GM10266 (cell line): ENCODE data around the gene DNAAF3.
"Not testable (repeated sequence)": the region's sequence is repeated elsewhere in the genome, so short reads cannot be mapped to it uniquely, and the experiment has no call there.

Experiments used
- DNase-seq: peaks from one replicate; pipeline ENCODE4 v3.0.0; 2012; ENCODE audit errors: extremely low spot score
- CTCF ChIP-seq: IDR thresholded peaks from 2 replicates; pipeline ENCODE4 v1.5.1; 2012; ENCODE audit warnings: mild to moderate bottlenecking, low read depth; ENCODE audit not compliant: control insufficient read depth, insufficient read depth; ENCODE audit errors: missing control alignments

The DNAAF3 gene

GRCh38 chr19:55174425-55175116 lies 8.2 kb upstream of the DNAAF3 start:
- no peak for DNase-seq
- TF ChIP-seq CTCF: no peak

GRCh38 chr19:55173714-55174409 lies 7.4 kb upstream of the DNAAF3 start:
- peak; percentile 78 for DNase-seq
- TF ChIP-seq CTCF: no peak

- no peak for TF ChIP-seq CTCF
- DNase-seq: no peak
These were observed 6.8 kb upstream of the DNAAF3 start for GRCh38 chr19:55173186-55173713.

GRCh38 chr19:55172741-55173140 lies 6.3 kb upstream of the DNAAF3 start:
- TF ChIP-seq CTCF: no peak
- DNase-seq: no peak

GRCh38 chr19:55172318-55172717 lies 5.9 kb upstream of the DNAAF3 start:
- DNase-seq: not testable (repeated sequence)

- no peak for TF ChIP-seq CTCF
- no peak for DNase-seq
These were observed 5.0 kb upstream of the DNAAF3 start for GRCh38 chr19:55171440-55171839.

GRCh38 chr19:55169136-55169535 lies 2.7 kb upstream of the DNAAF3 start:
- DNase-seq: no peak
- TF ChIP-seq CTCF: no peak
